WTC11 (cell line): Measurements from ENCODE around the gene CNTNAP2.

ENCODE experiments used
- CREM ChIP-seq: sonication (generic); formaldehyde crosslinking; IDR thresholded peaks from 2 replicates; pipeline ENCODE4 v1.8.1; 2022; ENCODE audit warnings: mild to moderate bottlenecking, missing genetic modification reagents, moderate library complexity
- CTCF ChIP-seq: fragments of 200-600 bp; IDR thresholded peaks from 2 replicates; pipeline ENCODE4 v1.8.0; 2022; ENCODE audit warnings: antibody characterized with exemption
- TF ChIP-seq, protein P1 (sequence below): sonication (generic); formaldehyde crosslinking; IDR thresholded peaks from 2 replicates; pipeline ENCODE4 v1.8.0; 2022; ENCODE audit warnings: mild to moderate bottlenecking, missing genetic modification reagents
- TF ChIP-seq, protein P2 (sequence below): sonication (generic); formaldehyde crosslinking; IDR thresholded peaks from 2 replicates; pipeline ENCODE4 v1.8.1; 2023; ENCODE audit warnings: mild to moderate bottlenecking, missing genetic modification reagents

DNA sequence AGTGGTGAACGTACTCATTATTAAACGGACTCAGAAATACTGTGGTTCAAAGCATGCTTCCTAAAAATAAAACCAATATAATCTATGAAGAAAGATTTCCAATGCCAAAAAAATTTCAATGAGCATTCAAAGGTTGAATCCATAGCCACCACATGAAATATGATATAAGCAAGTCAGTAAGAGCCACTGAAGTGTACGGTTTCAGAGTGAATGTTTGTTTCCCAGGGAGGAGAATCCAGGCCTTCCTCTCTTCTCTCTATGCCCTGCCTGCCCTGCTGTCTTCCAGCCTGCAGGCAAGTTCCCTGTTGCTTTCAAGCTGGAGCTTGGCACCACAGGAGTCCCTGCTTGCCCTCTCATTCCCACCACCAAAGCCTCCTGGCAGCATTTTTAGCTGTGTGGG is 1302.4 kb downstream of the CNTNAP2 start:
- TF ChIP-seq, protein P1, sequence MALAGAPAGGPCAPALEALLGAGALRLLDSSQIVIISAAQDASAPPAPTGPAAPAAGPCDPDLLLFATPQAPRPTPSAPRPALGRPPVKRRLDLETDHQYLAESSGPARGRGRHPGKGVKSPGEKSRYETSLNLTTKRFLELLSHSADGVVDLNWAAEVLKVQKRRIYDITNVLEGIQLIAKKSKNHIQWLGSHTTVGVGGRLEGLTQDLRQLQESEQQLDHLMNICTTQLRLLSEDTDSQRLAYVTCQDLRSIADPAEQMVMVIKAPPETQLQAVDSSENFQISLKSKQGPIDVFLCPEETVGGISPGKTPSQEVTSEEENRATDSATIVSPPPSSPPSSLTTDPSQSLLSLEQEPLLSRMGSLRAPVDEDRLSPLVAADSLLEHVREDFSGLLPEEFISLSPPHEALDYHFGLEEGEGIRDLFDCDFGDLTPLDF (CRISPR knock-in tag): no peak
- no peak for TF ChIP-seq CTCF
- no peak for TF ChIP-seq CREM (CRISPR knock-in tag)
- TF ChIP-seq, protein P2, sequence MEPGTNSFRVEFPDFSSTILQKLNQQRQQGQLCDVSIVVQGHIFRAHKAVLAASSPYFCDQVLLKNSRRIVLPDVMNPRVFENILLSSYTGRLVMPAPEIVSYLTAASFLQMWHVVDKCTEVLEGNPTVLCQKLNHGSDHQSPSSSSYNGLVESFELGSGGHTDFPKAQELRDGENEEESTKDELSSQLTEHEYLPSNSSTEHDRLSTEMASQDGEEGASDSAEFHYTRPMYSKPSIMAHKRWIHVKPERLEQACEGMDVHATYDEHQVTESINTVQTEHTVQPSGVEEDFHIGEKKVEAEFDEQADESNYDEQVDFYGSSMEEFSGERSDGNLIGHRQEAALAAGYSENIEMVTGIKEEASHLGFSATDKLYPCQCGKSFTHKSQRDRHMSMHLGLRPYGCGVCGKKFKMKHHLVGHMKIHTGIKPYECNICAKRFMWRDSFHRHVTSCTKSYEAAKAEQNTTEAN (CRISPR knock-in tag): no peak
